ENCODE measurements around the gene SIKE1. TPM values are rescaled to one million over a fixed set of nuclear protein-coding genes. Genes with fewer than 3 reads are reported as not detected.

SIKE1 gene
- polyA plus RNA-seq, 3 donors: 15.2 to 30.4 (median 26.9) TPM

GRCh38 chr1:114723915-114724314, 56.6 kb downstream of the SIKE1 start:
- H3K4me1 Mint-ChIP-seq: no peaks in the 10 kb centered on the region
- no peak overlapping the region for H3K4me3 ChIP-seq (replicated peaks in 1 of 3; ENCODE audit: low read depth in 2 of 3, low read length in 3 of 3)
- H3K9me3 Mint-ChIP-seq: no peaks in the 10 kb centered on the region
- no peak for TF ChIP-seq CTCF (IDR thresholded peaks at IDR 0.05)
- no peak overlapping the region for H3K27ac ChIP-seq (ENCODE audit: low read depth in 1 of 2, low read length in 2 of 2)
- H2AFZ ChIP-seq (ENCODE audit: insufficient read depth, low read depth, low read length, poor library complexity, severe bottlenecking): no peak overlapping the region
- no peaks in the 10 kb centered on the region for H3K9me3 ChIP-seq (replicated peaks in 1 of 2; ENCODE audit: control insufficient read depth in 1 of 2, insufficient read depth in 1 of 2, low read length in 2 of 2)
- H3K79me2 ChIP-seq (ENCODE audit: insufficient read depth, low read length): peaks cover 15% of the 10 kb centered on the region
- intact Hi-C loops (cut with micrococcal nuclease): no loop called here
- no peak for DNase-seq
- H3K36me3 ChIP-seq (replicated peaks in 1 of 2; ENCODE audit: control insufficient read depth in 1 of 2, insufficient read depth in 2 of 2, low read length in 2 of 2): peaks cover 100% of the 10 kb centered on the region in 2 donors
- no peaks in the 10 kb centered on the region for H3K27me3 ChIP-seq (ENCODE audit: control insufficient read depth in 2 of 2, insufficient read depth in 2 of 2, low read length in 2 of 2)
- no peak overlapping the region for H3K9ac ChIP-seq (ENCODE audit: insufficient read depth, low read length, poor library complexity, severe bottlenecking)
- H3K4me2 ChIP-seq (replicated peaks; ENCODE audit: extremely low read depth, low read length, poor library complexity, severe bottlenecking): no peak overlapping the region
- no peaks in the 10 kb centered on the region for H3K27me3 Mint-ChIP-seq (ENCODE audit: low read depth in 3 of 3)
- WGBS (ENCODE audit: insufficient coverage): no CpG with 5 or more reads among the region's 1 CpG
- peak overlapping the region in 2 of 7 donors; percentile 16 to 61 for H3K27ac Mint-ChIP-seq
- H3K36me3 Mint-ChIP-seq: peaks cover 87 to 97% of the 10 kb centered on the region in 2 donors
- no peaks in the 10 kb centered on the region for H3K4me1 ChIP-seq (ENCODE audit: control insufficient read depth in 1 of 2, insufficient read depth in 2 of 2, low read length in 2 of 2)
- H4K20me1 ChIP-seq (ENCODE audit: insufficient read depth, low read length): peaks cover 27% of the 10 kb centered on the region
- H3K4me3 Mint-ChIP-seq: no peak overlapping the region

- DNase-seq: no peak
- no peak overlapping the region for H3K9ac ChIP-seq (ENCODE audit: insufficient read depth, low read length, poor library complexity, severe bottlenecking)
- no CpG with 5 or more reads among the region's 1 CpG for WGBS (ENCODE audit: insufficient coverage)
- Mint-ChIP-seq H3K27me3 (ENCODE audit: low read depth in 3 of 3) (no peaks in the 10 kb centered on the region), H3K27ac (no peak overlapping the region), H3K4me1 (no peaks in the 10 kb centered on the region), H3K36me3 (peaks cover 88 to 98% of the 10 kb centered on the region in 2 donors), H3K4me3 (no peak overlapping the region), H3K9me3 (no peaks in the 10 kb centered on the region)
- H3K9me3 ChIP-seq (replicated peaks in 1 of 2; ENCODE audit: control insufficient read depth in 1 of 2, insufficient read depth in 1 of 2, low read length in 2 of 2): no peaks in the 10 kb centered on the region
- intact Hi-C loops (cut with micrococcal nuclease): no loop called here
- H3K36me3 ChIP-seq (replicated peaks in 1 of 2; ENCODE audit: control insufficient read depth in 1 of 2, insufficient read depth in 2 of 2, low read length in 2 of 2): peaks cover 100% of the 10 kb centered on the region in 2 donors
- no peak overlapping the region for H3K27ac ChIP-seq (ENCODE audit: low read depth in 1 of 2, low read length in 2 of 2)
- no peak for TF ChIP-seq CTCF (IDR thresholded peaks at IDR 0.05)
- H2AFZ ChIP-seq (ENCODE audit: insufficient read depth, low read depth, low read length, poor library complexity, severe bottlenecking): no peak overlapping the region
- no peak overlapping the region for H3K4me2 ChIP-seq (replicated peaks; ENCODE audit: extremely low read depth, low read length, poor library complexity, severe bottlenecking)
- peaks cover 10% of the 10 kb centered on the region for H3K79me2 ChIP-seq (ENCODE audit: insufficient read depth, low read length)
- no peaks in the 10 kb centered on the region for H3K4me1 ChIP-seq (ENCODE audit: control insufficient read depth in 1 of 2, insufficient read depth in 2 of 2, low read length in 2 of 2)
- H3K4me3 ChIP-seq (replicated peaks in 1 of 3; ENCODE audit: low read depth in 2 of 3, low read length in 3 of 3): no peak overlapping the region
- H3K27me3 ChIP-seq (ENCODE audit: control insufficient read depth in 2 of 2, insufficient read depth in 2 of 2, low read length in 2 of 2): no peaks in the 10 kb centered on the region
- peaks cover 27% of the 10 kb centered on the region for H4K20me1 ChIP-seq (ENCODE audit: insufficient read depth, low read length)
Observed at GRCh38 chr1:114723457-114723856, 57.0 kb downstream of the SIKE1 start.

Data from CD14-positive monocyte (primary cell).